SJSA1 (cell line): ENCODE measurements around the gene KIAA0040. TPM values are rescaled to one million over a fixed set of nuclear protein-coding genes. Genes with fewer than 3 reads are reported as not detected.
"Not testable (repeated sequence)": the region's sequence is repeated elsewhere in the genome, so short reads cannot be mapped to it uniquely, and the experiment has no call there.

Experiments used
- DNase-seq, 2 experiments: peaks; one replicate each; pipeline ENCODE4 v3.0.0-alpha.2; 2015 to 2020; ENCODE audit warnings: low spot score in 2 of 2, low read depth in 1 of 2
- H3K27ac ChIP-seq: fragments of 250-450 bp; sonication (Bioruptor Pico); 2 replicates; pipeline ENCODE4 v1.5.1; 2020; ENCODE audit warnings: mild to moderate bottlenecking, moderate library complexity
- H3K27me3 ChIP-seq: fragments of 250-450 bp; sonication (Bioruptor Pico); replicated peaks from 2 replicates; pipeline ENCODE4 v1.5.1; 2020; ENCODE audit warnings: mild to moderate bottlenecking, moderate library complexity
- H3K36me3 ChIP-seq: fragments of 250-450 bp; sonication (Bioruptor Pico); 2 replicates; pipeline ENCODE4 v1.5.1; 2020; ENCODE audit warnings: mild to moderate bottlenecking
- H3K4me1 ChIP-seq: fragments of 250-450 bp; sonication (Bioruptor Pico); replicated peaks from 2 replicates; pipeline ENCODE4 v1.6.1; 2021; ENCODE audit warnings: mild to moderate bottlenecking
- H3K4me3 ChIP-seq: fragments of 250-450 bp; sonication (Bioruptor Pico); 2 replicates; pipeline ENCODE4 v1.5.1; 2020; ENCODE audit warnings: mild to moderate bottlenecking
- H3K9me3 ChIP-seq: fragments of 250-450 bp; sonication (Bioruptor Pico); replicated peaks from 2 replicates; pipeline ENCODE4 v1.5.1; 2020; ENCODE audit warnings: mild to moderate bottlenecking
- total RNA-seq: library from RNA; depleted of rRNA; stranded (reverse); fragments of >200 nt; shearing (Covaris generic); gene quantifications from 2 replicates; pipeline ENCODE4 v1.2.3, GENCODE V29; 2014; rRNA removed

The KIAA0040 gene
- total RNA-seq, 1 experiment from 2014 or later, result 14.5 TPM

DNA sequence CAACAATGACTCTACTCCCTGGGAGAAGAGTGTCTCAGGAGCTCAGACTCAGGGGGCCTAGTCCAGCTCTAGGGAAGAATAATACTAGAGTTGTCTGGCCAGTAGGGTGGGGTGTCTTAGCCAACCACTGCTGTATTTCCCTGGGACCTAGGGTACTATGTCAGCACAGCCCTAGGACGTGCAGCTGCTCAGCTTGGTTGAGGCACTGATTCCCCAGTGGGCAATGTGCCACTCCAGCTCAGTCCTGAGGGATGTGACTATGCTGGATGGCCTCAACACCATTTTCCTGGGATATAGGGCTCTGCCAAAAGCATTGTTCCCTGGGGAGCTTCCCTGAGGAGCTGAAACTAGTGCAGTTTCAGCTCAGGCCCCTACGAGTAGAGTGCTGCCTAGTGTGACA lies 77.6 kb downstream of the KIAA0040 start:
- Histone ChIP-seq H3K4me1 (no peaks in the 10 kb centered on the region), H3K4me3 (no peak overlapping the region), H3K36me3 (no peaks in the 10 kb centered on the region), H3K27me3 (no peaks in the 10 kb centered on the region), H3K9me3 (peaks cover 7% of the 10 kb centered on the region), H3K27ac (no peak overlapping the region)
- no peak for DNase-seq

DNA sequence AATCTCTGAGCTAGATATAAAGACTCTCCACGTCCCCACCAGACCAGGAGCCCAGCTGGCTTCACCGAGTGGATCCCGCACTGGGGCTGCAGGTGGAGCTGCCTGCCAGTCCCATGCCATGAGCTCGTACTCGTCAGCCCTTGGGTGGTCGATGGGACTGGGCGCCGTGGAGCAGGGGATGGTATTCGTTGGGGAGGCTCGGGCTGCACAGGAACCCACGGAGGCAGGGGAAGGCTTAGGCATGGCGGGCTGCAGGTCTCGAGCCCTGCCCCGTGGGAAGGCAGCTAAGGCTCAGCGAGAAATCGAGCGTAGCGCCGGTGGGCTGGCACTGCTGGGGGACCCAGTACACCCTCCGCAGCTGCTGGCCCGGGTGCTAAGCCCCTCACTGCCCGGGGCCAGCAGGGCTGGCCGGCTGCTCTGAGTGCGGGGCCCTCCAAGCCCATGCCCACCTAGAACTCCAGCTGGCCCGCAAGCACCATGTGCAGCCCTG lies 84.2 kb downstream of the KIAA0040 start:
- not testable (repeated sequence) for H3K4me1 ChIP-seq, DNase-seq, H3K9me3 ChIP-seq, H3K36me3 ChIP-seq, H3K27me3 ChIP-seq, H3K27ac ChIP-seq, H3K4me3 ChIP-seq

Other genes starting within 250 kb of the KIAA0040 start
- 376 and 566 TPM in 2 replicates for gene CACYBP, start 192.8 kb downstream of the KIAA0040 start, total RNA-seq
- 28.9 and 33.6 TPM in 2 replicates for gene MRPS14, start 169.4 kb downstream of the KIAA0040 start, total RNA-seq
- gene TNN, start 124.9 kb downstream of the KIAA0040 start, total RNA-seq, result 5.3 and 6.0 TPM in 2 replicates